Activated T-cell treated with anti-CD3 and anti-CD28 coated beads, Interleukin-2, amount 50 U/mL, for 24 hours (primary cell): ENCODE data around the gene DDX46.
"Not testable (repeated sequence)": the region's sequence is repeated elsewhere in the genome, so short reads cannot be mapped to it uniquely, and the experiment has no call there.

Experiments
- DNase-seq: peaks from one replicate; pipeline ENCODE4 v3.0.0-alpha.2; 2020
- H3K27ac Mint-ChIP-seq: 2 replicates; pipeline ENCODE4 v1.8.0; 2020; ENCODE audit warnings: mild to moderate bottlenecking, mixed read lengths
- H3K27me3 Mint-ChIP-seq: 2 replicates; pipeline ENCODE4 v1.8.0; 2020; ENCODE audit warnings: mixed read lengths
- H3K36me3 Mint-ChIP-seq: 2 replicates; pipeline ENCODE4 v1.8.0; 2020; ENCODE audit warnings: low read depth, mixed read lengths
- H3K4me1 Mint-ChIP-seq: 2 replicates; pipeline ENCODE4 v1.8.0; 2020; ENCODE audit warnings: low read depth, mixed read lengths
- H3K4me3 Mint-ChIP-seq: 2 replicates; pipeline ENCODE4 v1.8.0; 2020; ENCODE audit warnings: mild to moderate bottlenecking, moderate library complexity, mixed read lengths
- H3K9me3 Mint-ChIP-seq: 2 replicates; pipeline ENCODE4 v1.8.0; 2020; ENCODE audit warnings: mixed read lengths

The DDX46 gene, protein sequence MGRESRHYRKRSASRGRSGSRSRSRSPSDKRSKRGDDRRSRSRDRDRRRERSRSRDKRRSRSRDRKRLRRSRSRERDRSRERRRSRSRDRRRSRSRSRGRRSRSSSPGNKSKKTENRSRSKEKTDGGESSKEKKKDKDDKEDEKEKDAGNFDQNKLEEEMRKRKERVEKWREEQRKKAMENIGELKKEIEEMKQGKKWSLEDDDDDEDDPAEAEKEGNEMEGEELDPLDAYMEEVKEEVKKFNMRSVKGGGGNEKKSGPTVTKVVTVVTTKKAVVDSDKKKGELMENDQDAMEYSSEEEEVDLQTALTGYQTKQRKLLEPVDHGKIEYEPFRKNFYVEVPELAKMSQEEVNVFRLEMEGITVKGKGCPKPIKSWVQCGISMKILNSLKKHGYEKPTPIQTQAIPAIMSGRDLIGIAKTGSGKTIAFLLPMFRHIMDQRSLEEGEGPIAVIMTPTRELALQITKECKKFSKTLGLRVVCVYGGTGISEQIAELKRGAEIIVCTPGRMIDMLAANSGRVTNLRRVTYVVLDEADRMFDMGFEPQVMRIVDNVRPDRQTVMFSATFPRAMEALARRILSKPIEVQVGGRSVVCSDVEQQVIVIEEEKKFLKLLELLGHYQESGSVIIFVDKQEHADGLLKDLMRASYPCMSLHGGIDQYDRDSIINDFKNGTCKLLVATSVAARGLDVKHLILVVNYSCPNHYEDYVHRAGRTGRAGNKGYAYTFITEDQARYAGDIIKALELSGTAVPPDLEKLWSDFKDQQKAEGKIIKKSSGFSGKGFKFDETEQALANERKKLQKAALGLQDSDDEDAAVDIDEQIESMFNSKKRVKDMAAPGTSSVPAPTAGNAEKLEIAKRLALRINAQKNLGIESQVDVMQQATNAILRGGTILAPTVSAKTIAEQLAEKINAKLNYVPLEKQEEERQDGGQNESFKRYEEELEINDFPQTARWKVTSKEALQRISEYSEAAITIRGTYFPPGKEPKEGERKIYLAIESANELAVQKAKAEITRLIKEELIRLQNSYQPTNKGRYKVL

DNA sequence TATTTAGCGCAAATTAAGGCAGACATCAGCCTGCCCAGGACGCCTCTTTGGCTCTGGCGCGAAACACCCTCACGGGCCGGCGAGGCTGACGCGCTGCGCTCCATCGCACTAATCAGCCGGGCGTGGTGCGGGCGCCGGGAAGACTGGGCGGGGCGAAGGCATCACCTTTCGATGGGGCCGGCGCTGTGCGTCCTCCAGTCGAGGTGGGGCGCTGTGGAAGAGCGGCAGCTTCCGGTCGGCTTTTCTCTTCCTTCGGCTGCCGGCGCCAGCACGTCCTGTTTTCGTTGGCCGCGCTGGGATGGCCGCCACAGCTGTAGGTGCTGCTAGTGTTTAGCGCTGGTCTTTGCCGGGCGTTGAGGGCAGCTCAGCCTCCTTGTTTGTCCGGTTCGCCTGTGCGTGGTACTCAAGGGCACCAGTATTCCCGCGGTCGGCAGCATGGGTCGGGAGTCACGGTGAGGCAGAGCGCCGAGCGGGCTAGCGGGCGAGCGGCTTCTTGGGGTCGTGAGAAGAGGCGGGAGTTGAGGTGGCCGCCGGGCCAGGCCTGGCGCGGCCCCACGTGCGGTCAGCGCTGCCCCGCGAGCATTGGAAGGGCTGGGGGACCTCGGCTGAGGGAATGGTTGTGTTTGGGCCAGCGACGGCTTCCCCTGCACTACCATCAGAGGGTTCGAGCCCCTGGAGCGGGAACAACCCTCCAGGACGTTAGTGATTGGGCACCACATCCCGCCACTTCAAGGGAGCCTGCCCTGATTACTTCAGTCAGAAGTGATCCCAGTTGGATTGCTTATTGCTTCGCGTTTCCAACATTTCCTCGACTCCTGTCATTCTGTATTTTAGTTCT is at the start of gene DDX46:
Gene DDX46 (plus strand): TSS at position 276 of the 838 bp plus-strand sequence. CDS start 160 bp downstream, at position 436.
- Mint-ChIP-seq H3K36me3 (peaks cover 33% of the 10 kb centered on the region), H3K27ac (peak within 1 kb of the TSS; percentile 97), H3K27me3 (no peaks in the 10 kb centered on the region), H3K4me1 (peaks cover 33% of the 10 kb centered on the region), H3K4me3 (peak within 1 kb of the TSS; percentile 100), H3K9me3 (no peaks in the 10 kb centered on the region)
- DNase-seq = peak; percentile 96

DNA sequence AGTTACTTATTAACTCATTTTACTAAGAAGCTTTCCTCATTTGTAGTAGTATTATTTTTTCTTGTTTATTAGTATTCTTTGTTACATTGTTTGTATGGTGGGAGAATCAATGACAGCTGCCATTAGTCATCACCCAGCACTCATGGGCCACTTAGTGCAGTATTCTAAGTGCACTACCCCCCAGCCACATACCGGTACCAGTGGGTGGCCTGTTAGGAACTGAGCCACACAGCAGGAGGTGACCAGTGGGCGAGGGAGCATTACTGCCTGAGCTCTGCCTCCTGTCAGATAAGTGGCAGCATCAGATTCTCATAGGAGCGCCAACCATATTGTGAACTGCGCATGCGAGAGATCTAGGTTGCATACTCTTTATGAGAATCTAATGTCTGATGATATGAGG is 44.5 kb upstream of the DDX46 start:
- Mint-ChIP-seq H3K27me3 (no peaks in the 10 kb centered on the region), H3K9me3 (no peaks in the 10 kb centered on the region), H3K27ac (no peak overlapping the region), H3K4me1 (no peaks in the 10 kb centered on the region), H3K36me3 (peaks cover 69% of the 10 kb centered on the region), H3K4me3 (no peak overlapping the region)
- DNase-seq = no peak

DNA sequence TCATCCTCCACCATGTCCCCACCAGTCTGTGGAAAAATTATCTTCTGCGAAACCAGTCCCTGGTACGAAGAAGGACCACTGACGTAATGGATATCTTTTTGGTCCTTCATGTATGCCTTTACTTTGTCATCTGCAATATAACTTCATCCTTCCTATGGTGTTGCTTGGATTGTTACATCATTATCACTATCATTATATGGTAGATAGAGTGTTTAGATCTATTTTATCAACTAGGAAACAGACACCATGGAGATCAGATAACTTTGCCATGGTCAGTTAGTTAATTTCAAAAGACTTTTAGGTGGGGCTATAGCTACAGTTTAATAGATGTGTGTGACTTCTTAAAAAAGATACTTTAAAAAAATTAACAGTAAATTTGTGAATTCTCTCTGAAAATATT is 44.0 kb upstream of the DDX46 start:
- Mint-ChIP-seq H3K9me3 (no peaks in the 10 kb centered on the region), H3K36me3 (peaks cover 70% of the 10 kb centered on the region), H3K27ac (no peak overlapping the region), H3K4me1 (no peaks in the 10 kb centered on the region), H3K4me3 (no peak overlapping the region), H3K27me3 (no peaks in the 10 kb centered on the region)
- DNase-seq = no peak

DNA sequence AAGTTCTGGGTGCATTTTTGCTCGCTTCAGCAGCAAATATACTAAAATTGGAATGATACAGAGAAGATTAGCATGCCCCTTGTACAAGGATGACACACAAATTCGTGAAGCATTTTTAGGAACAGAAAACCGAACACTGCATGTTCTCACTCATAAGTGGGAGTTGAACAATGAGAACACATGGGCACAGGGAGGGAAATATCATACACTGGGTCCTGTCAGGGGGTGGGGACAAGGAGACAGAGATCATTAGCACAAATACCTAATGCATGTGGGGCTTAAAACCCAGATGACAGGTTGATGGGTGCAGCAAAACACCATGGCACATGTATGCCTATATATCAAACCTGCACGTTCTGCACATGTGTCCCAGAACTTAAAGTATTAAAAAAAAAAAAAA is 43.1 kb upstream of the DDX46 start:
- H3K36me3 Mint-ChIP-seq = peaks cover 68% of the 10 kb centered on the region
- not testable (repeated sequence) for H3K4me3 Mint-ChIP-seq, DNase-seq, H3K27me3 Mint-ChIP-seq, H3K9me3 Mint-ChIP-seq, H3K4me1 Mint-ChIP-seq
- peak overlapping the region; percentile 50 for H3K27ac Mint-ChIP-seq

DNA sequence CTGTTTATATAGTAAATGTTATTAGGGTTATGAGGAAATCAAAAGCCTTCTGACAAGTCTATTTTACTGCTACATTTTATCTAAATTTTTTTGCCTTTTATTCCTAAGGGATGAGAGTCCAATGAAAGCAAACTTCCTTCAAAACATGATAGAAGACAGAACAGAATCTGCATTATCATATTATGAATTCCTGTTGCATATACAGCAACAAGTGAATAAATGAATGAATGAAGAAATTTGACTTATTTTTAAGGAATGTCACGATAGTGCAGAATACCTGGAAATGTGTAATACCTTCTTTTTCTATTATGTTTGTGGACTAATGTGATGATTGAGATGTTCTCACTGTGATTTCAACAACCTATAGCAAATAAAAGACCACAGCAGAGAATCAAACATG is 33.7 kb upstream of the DDX46 start:
- Mint-ChIP-seq H3K36me3 (peaks cover 58% of the 10 kb centered on the region), H3K4me3 (no peak overlapping the region), H3K27me3 (no peaks in the 10 kb centered on the region), H3K9me3 (no peaks in the 10 kb centered on the region), H3K4me1 (no peaks in the 10 kb centered on the region), H3K27ac (no peak overlapping the region)
- no peak for DNase-seq

DNA sequence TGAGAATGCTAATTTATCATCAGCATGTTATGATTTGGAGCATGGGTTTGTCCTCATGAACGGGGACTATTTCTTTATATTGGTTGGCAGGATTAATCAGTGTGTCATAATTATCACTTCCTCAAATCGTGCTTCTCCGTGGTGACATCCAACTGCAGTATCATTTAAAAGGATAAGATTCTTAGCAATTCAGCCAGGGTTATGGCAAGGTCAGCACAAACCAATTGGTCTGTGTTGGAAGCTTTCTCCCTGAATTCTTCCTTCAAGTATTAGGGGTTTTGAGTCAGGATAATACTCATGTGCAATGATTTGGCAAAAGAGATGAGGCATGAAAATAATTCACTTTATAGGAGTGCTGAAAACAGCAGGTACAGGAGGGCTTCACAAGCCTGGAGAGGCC is 25.8 kb upstream of the DDX46 start:
- no peak overlapping the region for H3K27ac Mint-ChIP-seq
- H3K36me3 Mint-ChIP-seq = no peaks in the 10 kb centered on the region
- H3K4me1 Mint-ChIP-seq = peaks cover 6% of the 10 kb centered on the region
- H3K27me3 Mint-ChIP-seq = no peaks in the 10 kb centered on the region
- DNase-seq = no peak
- no peaks in the 10 kb centered on the region for H3K9me3 Mint-ChIP-seq
- no peak overlapping the region for H3K4me3 Mint-ChIP-seq

DNA sequence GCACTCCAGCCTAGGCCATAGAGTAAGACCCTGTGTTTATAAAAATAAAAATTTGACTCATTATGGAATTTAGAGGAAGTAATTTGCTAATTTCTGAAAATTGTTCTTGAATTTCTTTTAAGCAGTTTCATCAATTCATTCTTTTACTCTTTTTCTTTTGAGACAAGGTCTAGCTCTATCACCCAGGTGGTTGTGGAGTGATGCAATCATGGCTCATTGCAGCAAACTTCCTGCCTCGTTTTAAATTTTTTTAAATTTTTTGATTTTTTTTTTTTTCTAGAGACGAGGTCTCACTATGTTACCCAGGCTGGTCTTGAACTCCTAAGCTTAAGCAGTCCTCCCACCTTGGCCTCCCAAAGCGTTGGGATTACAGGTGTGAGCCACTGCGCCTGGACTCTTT is 23.3 kb upstream of the DDX46 start:
- Mint-ChIP-seq H3K4me3 (no peak overlapping the region), H3K9me3 (no peaks in the 10 kb centered on the region), H3K27me3 (no peaks in the 10 kb centered on the region), H3K36me3 (peaks cover 16% of the 10 kb centered on the region), H3K27ac (no peak overlapping the region), H3K4me1 (peaks cover 16% of the 10 kb centered on the region)
- DNase-seq = no peak

DNA sequence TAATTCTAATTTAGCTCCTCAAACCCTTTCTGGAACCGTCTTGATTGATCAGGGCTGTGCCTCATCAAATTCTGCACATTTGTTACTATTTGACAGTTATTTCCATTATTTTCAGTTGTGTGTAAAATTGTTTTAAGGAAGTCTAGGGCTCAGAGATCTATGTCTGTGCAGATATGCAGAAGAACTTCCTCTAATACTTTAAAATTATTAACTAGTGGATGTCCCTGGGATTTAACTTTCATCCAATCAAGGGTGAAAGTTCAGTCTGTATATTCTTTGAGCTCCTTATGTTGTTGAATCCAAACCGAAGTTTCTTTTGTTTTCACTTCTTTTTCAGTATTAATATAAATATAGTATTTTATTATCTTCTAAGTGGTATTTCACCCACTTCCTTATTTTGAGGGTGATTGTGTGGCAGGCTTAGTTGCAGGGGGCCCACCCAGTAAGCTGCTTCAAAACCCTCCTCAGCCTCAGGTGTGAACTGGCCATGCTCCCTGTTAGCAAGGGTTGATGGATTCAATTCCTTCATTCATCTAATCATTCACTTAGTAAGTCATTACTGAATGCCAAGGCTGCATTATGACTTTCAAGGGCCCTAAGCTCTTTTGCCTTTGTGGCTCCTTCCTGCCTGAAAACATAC is 22.3 kb upstream of the DDX46 start:
- no peak overlapping the region for H3K27ac Mint-ChIP-seq
- H3K36me3 Mint-ChIP-seq = peaks cover 26% of the 10 kb centered on the region
- DNase-seq = no peak
- H3K9me3 Mint-ChIP-seq = no peaks in the 10 kb centered on the region
- H3K27me3 Mint-ChIP-seq = no peaks in the 10 kb centered on the region
- H3K4me3 Mint-ChIP-seq = no peak overlapping the region
- peaks cover 27% of the 10 kb centered on the region for H3K4me1 Mint-ChIP-seq

DNA sequence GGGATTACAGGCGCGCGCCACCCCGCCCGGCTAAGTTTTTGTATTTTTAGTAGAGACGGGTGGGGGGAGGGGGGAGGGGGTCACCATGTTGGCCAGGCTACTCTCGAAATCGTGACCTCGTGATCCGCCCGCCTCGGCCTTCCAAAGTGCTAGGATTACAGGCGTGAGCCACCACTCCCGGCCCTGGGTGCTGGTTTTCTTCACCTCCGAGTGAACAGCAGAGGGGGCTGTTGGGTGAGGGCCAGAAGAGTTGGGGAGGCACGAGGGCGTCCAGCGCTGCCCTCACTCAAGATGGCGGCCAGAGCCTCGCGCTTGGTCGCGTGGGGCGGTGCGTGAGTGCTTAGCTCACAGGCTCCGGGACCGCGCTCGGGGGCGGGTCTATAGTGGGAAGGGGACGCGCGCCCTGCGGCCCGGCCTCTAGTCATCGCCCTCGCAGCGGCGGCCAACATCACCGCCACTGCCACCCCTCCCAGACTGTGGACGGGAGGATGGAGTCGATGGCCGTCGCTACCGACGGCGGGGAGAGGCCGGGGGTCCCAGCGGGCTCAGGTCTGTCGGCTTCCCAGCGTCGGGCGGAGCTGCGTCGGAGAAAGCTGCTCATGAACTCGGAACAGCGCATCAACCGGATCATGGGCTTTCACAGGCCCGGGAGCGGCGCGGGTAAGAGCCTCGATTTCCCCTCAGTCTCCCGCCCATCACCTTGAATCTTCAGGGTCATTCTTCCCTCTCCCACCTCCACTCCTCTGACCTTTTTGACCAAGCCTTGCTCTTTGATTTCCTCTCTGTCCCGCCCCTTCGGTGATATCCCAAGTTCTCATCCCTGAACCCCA is 20.2 kb upstream of the DDX46 start, which contains the start of gene CAMLG:
Gene CAMLG (plus strand): TSS at position 416 of the 830 bp plus-strand sequence. CDS start 73 bp downstream, at position 489.
- Mint-ChIP-seq H3K27me3 (no peaks in the 10 kb centered on the region), H3K27ac (peak within 1 kb of the TSS; percentile 94), H3K36me3 (peaks cover 43% of the 10 kb centered on the region), H3K9me3 (no peaks in the 10 kb centered on the region), H3K4me1 (peaks cover 33% of the 10 kb centered on the region), H3K4me3 (peak within 1 kb of the TSS; percentile 95)
- peak; percentile 97 for DNase-seq

DNA sequence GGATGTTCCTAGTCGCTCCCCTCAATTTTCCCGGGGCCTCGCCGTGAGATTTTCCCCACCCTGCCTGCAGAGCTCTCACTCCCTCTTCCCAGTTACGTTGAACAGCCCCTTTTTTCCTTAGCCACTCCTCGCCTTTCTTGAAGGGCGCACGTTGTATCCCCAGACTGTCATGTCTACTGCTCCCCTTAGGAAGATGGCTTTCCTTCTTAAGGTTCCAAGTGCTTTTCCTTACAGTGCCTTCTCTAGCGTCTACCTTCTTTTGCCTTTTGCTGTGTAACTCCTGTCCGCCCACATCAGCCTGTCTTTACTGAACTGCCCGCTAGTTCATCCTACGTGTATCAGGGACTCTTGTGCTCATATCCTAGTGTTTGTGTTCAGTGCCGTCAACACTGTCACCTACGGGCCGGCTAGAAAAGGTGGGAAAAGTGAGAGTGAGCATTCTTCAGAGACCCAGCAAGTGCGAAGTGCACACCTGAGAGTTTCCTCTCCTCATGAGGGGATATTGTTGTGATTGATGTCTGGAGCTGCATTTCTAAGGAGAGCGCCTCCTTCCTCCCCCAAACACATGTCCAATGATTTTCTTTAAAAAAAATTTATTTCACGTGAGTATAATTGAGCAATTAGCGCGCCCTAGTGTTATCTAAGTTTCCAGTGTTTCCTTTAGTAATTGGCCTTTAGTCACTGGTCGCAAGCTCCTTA is 19.5 kb upstream of the DDX46 start:
- Mint-ChIP-seq H3K27me3 (no peaks in the 10 kb centered on the region), H3K36me3 (peaks cover 47% of the 10 kb centered on the region), H3K27ac (peak overlapping the region; percentile 94), H3K4me1 (peaks cover 35% of the 10 kb centered on the region), H3K4me3 (peak overlapping the region; percentile 95), H3K9me3 (no peaks in the 10 kb centered on the region)
- DNase-seq = peak; percentile 50

DNA sequence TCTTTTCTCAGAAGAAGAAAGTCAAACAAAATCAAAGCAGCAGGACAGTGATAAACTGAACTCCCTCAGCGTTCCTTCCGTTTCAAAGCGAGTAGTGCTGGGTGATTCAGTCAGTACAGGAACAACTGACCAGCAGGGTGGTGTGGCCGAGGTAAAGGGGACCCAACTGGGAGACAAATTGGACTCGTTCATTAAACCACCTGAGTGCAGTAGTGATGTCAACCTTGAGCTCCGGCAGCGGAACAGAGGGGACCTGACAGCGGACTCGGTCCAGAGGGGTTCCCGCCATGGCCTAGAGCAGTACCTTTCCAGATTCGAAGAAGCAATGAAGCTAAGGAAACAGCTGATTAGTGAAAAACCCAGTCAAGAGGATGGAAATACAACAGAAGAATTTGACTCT is 17.5 kb upstream of the DDX46 start:
- H3K27ac Mint-ChIP-seq = no peak overlapping the region
- H3K4me1 Mint-ChIP-seq = peaks cover 35% of the 10 kb centered on the region
- no peak overlapping the region for H3K4me3 Mint-ChIP-seq
- H3K9me3 Mint-ChIP-seq = no peaks in the 10 kb centered on the region
- peaks cover 54% of the 10 kb centered on the region for H3K36me3 Mint-ChIP-seq
- no peak for DNase-seq
- no peaks in the 10 kb centered on the region for H3K27me3 Mint-ChIP-seq

DNA sequence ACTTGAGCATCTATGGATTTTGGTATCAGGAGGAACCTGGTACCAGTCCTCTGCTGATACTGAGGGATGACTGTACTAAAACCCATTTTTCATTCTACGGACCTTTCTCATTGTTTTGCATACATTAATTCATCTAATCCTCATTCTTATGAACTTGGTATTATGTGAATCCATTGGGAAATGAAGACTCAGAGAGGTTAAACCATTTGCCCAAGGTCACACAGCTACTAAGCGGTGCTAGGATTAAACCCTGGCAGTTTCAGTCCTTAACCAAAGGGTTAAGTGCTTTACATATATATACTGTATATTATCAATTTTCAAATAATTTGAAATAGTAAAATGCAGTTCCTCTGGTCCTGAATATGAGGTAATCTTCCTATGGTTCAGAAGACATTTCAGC is 16.4 kb upstream of the DDX46 start:
- Mint-ChIP-seq H3K27ac (no peak overlapping the region), H3K4me3 (no peak overlapping the region), H3K27me3 (no peaks in the 10 kb centered on the region), H3K9me3 (no peaks in the 10 kb centered on the region), H3K36me3 (peaks cover 56% of the 10 kb centered on the region), H3K4me1 (peaks cover 35% of the 10 kb centered on the region)
- no peak for DNase-seq
